ENCODE measurements around the gene TTC7B. TPM values are rescaled to one million over a fixed set of nuclear protein-coding genes. Genes with fewer than 3 reads are reported as not detected.

Gene TTC7B
- total and polyA plus RNA-seq, 2 donors (not counting 3 experiments of a cell fraction or from before 2014, with no cell fraction given) = 46.8 to 76.5 TPM

DNA sequence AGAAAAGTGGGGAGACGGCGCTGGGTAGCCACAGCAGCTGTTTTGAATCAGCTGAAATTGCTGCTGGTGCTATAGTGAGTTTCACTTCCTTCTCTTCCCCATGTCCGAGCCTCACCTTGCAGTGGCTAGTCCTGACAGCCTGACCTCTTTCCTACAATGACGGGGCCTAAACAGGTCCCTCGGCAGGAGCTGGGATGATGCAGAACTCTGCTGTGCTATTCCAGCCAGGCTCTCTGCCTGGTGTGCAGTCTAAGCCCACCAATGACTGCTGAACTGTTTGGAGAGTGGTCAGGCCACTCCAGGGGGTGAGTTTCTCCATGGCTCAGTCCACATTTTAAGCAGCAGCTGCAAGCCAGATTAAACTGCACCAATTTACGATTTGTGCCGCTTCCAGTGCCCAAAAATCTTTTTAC is 207.3 kb downstream of the TTC7B start:
- Histone ChIP-seq H3K9me3 (replicated peaks; ENCODE audit: control insufficient read depth, insufficient read depth, low read length) (no peaks in the 10 kb centered on the region), H3K79me2 (ENCODE audit: control insufficient read depth, insufficient read depth, low read length) (no peaks in the 10 kb centered on the region), H3K4me3 (replicated peaks in 1 of 3; ENCODE audit: insufficient read depth in 1 of 3, low read depth in 1 of 3, low read length in 3 of 3) (no peak overlapping the region), H3K27ac (ENCODE audit: insufficient read depth, low read depth, low read length) (no peak overlapping the region), H3K9me1 (replicated peaks; ENCODE audit: control insufficient read depth, extremely low read depth, insufficient read depth, low read length) (no peaks in the 10 kb centered on the region), H2AFZ (ENCODE audit: low read depth, low read length) (no peak overlapping the region), H3K27me3 (ENCODE audit: control insufficient read depth in 2 of 2, insufficient read depth in 2 of 2, low read length in 2 of 2) (no peaks in the 10 kb centered on the region), H3K4me2 (ENCODE audit: insufficient read depth, low read length) (no peak overlapping the region), H4K20me1 (replicated peaks; ENCODE audit: control insufficient read depth, extremely low read depth, insufficient read depth, low read length) (no peaks in the 10 kb centered on the region), H3K4me1 (ENCODE audit: control insufficient read depth, extremely low read depth, insufficient read depth, low read length) (peaks cover 31% of the 10 kb centered on the region), H3K9ac (replicated peaks; ENCODE audit: extremely low read depth, insufficient read depth, low read length) (no peak overlapping the region), H3K36me3 (ENCODE audit: control insufficient read depth in 2 of 2, extremely low read depth in 1 of 2, insufficient read depth in 2 of 2, low read length in 2 of 2) (peaks cover 0 to 2% of the 10 kb centered on the region in 2 experiments)
- TF ChIP-seq EZH2 (IDR thresholded peaks at IDR 0.05; ENCODE audit: borderline replicate concordance, low read depth, low read length, severe bottlenecking) (no peak), MYC (IDR thresholded peaks at IDR 0.05; ENCODE audit: low read depth, low read length) (no peak), JUN (IDR thresholded peaks at IDR 0.05; ENCODE audit: borderline replicate concordance, insufficient read depth, insufficient read length, low read depth) (no peak), POLR2AphosphoS5 (IDR thresholded peaks at IDR 0.05; ENCODE audit: insufficient read depth, low read depth, low read length) (no peak), FOS (IDR thresholded peaks at IDR 0.05; ENCODE audit: borderline replicate concordance, insufficient read depth, low read length) (no peak)
- TF ChIP-seq, protein P1, sequence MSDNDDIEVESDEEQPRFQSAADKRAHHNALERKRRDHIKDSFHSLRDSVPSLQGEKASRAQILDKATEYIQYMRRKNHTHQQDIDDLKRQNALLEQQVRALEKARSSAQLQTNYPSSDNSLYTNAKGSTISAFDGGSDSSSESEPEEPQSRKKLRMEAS (IDR thresholded peaks at IDR 0.05; ENCODE audit: insufficient read depth, insufficient read length) = no peak
- TF ChIP-seq, protein P2, sequence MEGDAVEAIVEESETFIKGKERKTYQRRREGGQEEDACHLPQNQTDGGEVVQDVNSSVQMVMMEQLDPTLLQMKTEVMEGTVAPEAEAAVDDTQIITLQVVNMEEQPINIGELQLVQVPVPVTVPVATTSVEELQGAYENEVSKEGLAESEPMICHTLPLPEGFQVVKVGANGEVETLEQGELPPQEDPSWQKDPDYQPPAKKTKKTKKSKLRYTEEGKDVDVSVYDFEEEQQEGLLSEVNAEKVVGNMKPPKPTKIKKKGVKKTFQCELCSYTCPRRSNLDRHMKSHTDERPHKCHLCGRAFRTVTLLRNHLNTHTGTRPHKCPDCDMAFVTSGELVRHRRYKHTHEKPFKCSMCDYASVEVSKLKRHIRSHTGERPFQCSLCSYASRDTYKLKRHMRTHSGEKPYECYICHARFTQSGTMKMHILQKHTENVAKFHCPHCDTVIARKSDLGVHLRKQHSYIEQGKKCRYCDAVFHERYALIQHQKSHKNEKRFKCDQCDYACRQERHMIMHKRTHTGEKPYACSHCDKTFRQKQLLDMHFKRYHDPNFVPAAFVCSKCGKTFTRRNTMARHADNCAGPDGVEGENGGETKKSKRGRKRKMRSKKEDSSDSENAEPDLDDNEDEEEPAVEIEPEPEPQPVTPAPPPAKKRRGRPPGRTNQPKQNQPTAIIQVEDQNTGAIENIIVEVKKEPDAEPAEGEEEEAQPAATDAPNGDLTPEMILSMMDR (IDR thresholded peaks at IDR 0.05; ENCODE audit: extremely low read depth in 1 of 2, insufficient read depth in 1 of 2, low read depth in 1 of 2, low read length in 2 of 2) = no peak
- dilution Hi-C loops (cut with MboI; ENCODE audit: extremely low pct_ligation_motif_present, low sequenced_read_pairs) = no loop called here
- intact Hi-C loops (cut with micrococcal nuclease) = no loop called here
- DNase-seq (ENCODE audit: low read depth, low spot score) (no peak), FAIRE-seq (no peak)
- CTCF ChIA-PET = no interaction called here
- POLR2A ChIA-PET = no interaction called here
- no TSS peak for BruUV-seq (replicated peaks)

All from endothelial cell of umbilical vein (primary cell).